GM21723 (cell line): ENCODE results near the gene JMJD8.

Source experiments
- ATAC-seq: cut with Tn5 transposase; IDR thresholded peaks from one replicate; pipeline ENCODE4 v1.9.1; 2021; ENCODE audit warnings: mild to moderate bottlenecking, moderate library complexity; ENCODE audit not compliant: unreplicated experiment

JMJD8 gene

DNA sequence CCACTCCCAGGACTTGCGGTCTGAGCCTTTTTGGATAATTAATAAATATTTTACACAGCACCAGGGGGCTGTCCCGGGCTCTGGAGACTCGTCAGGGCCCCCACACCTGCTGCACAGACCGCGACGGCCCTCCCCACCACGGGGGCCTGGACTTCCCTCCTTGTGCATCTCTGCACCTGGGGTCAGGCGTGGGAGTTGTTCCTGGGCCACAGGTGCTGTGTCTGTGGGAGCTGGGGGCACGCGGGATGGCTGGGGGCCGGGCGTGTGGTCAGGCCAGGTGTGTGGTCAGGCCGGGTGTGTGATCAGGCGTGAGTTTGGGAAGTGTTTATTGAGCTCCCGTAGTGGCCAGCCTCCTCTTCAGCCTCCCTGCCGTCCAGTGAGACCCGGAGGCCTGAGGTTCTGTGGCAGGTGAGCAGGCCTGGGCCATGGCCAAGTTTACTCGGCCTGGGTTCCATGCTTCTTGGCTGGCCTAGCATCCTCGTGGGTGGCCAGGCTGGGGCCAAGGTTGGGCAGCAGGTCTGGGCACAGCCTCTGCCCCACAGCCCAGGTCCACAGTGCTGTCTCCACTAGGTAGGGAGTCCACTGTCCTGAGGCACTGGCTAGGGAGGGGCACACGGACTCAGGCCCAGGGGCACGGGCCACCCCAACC lies 5.8 kb downstream of the JMJD8 start:
- no peak for ATAC-seq

DNA sequence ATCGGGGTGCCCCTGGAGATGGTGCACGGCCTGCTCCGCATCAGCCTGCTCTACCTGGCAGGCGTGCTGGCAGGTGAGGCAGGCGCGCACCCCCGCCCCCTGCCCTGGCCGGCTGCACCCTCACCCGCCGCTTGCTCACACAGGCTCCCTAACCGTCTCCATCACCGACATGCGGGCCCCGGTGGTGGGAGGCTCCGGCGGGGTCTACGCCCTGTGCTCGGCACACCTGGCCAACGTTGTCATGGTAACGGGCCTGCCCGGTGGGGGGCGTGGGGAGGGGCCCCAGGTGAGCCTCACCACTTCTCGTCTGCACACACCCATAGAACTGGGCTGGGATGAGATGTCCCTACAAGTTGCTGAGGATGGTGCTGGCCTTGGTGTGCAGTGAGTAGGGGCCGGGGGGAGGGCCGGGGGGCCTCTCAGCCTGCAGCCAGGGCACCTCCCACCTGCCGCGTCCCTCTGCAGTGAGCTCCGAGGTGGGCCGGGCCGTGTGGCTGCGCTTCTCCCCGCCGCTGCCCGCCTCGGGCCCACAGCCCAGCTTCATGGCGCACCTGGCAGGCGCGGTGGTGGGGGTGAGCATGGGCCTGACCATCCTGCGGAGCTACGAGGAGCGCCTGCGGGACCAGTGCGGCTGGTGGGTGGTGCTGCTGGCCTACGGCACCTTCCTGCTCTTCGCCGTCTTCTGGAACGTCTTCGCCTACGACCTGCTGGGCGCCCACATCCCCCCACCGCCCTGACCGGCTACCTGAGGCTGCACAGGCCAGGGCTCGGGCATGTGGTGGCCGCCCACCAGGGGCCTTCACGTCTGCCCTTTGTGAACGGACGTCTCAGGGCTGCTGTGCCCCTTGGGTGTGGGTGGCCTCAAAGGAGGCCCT lies 6.6 kb downstream of the JMJD8 start:
- ATAC-seq: no peak

DNA sequence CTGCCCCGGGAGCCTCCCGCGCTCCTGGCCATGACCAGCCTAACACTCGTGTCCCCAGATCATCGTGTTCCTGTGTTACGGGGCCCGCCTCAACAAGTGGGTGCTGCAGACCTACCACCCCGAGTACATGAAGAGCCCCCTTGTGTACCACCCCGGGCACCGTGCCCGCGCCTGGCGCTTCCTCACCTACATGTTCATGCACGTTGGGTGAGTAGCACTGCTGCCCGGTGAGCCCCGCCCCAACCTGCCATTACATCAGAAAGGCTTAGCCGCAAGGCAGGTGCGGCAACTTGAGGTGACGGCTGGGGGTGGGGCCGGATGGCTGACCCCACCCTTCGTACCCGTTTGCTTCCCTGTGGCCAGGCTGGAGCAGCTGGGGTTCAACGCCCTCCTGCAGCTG lies 7.2 kb downstream of the JMJD8 start:
- no peak for ATAC-seq

DNA sequence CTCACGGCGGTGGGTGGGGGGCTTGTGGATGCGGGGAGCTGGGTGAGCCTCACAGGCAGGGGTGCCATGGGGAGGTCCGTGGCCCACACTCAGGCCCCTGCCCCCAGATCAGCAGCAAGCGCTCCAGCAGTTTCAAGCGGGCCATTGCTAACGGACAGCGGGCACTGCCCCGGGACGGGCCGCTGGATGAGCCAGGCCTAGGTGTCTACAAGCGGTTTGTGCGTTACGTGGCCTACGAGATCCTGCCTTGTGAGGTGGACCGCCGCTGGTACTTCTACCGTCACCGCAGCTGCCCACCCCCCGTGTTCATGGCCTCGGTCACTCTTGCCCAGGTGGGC lies 7.6 kb downstream of the JMJD8 start:
- ATAC-seq: no peak

DNA sequence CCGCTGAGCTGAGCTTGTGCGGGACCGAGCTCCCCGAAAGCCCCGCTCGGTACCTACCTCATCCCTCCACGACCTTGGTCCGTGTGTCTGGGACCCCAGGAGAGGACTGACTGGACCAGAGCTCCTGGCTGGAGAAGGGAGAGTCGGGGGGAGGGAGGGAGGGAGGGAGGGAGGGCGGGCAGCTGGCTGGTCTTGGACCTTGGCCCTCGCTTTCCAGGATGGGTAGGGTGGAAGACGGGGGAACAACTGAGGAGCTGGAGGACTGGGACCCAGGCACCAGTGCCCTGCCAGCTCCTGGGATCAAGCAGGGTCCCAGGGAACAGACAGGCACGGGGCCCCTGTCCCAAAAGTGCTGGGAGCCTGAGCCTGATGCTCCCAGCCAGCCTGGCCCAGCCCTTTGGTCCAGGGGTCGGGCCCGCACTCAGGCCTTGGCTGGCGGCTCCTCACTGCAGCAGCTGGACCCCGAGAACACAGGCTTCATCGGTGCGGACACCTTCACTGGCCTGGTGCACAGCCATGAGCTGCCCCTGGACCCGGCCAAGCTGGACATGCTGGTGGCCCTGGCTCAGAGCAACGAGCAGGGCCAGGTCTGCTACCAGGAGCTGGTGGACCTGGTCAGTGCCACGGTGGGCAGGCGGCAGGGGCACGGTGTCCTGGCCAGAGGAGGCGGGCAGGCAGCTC lies 8.1 kb downstream of the JMJD8 start:
- no peak for ATAC-seq

DNA sequence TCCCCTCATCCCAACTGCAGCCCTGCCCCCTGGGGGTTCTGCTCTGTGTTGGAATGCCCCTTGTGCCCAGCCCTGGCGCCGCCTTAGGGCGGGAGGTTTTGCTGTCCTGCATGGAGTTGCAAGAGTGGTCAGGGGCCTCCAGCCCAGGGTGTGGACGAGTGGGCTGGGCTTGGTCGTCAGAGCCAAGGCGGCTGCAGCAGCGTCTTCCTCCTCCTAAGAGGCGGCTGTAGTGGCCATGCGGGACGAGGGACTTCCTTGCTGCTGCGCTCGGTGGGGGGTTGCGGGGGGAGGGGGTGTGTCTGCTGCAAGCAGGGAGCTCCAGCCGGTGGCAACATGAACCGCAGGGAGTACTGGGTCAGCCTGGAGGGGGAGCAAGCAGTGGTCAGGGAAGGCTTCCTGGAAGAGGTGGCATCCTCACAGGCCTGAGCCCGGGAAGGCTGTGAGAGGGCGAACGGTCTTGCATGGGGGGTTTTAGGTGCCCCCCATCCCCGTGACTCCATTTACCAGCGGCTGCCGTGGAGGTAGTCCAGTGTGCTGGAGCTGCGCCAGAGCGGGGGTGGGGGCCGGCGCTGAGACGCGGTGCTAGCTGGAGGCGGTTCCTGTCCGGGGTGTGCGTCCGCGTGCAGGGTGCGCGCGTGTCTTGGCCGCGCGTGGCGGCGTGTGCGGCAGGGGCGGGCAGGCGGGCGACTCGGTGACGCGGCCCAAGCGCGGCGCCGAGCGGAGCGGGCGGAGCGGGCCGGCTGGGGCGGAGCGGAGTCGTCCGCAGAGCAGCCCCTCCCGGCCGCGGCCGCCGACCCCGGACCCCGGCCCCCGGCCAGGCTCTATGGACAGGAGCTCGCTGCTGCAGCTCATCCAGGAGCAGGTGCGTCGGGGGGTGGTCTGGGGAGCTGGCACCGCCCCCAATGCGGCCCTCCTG lies 8.9 kb downstream of the JMJD8 start, which contains the start of gene RHBDL1:
Gene RHBDL1, plus strand, starts transcription at position 704 of the 916 bp plus-strand sequence. Its CDS starts 120 bp downstream, at position 824.
- no peak for ATAC-seq

DNA sequence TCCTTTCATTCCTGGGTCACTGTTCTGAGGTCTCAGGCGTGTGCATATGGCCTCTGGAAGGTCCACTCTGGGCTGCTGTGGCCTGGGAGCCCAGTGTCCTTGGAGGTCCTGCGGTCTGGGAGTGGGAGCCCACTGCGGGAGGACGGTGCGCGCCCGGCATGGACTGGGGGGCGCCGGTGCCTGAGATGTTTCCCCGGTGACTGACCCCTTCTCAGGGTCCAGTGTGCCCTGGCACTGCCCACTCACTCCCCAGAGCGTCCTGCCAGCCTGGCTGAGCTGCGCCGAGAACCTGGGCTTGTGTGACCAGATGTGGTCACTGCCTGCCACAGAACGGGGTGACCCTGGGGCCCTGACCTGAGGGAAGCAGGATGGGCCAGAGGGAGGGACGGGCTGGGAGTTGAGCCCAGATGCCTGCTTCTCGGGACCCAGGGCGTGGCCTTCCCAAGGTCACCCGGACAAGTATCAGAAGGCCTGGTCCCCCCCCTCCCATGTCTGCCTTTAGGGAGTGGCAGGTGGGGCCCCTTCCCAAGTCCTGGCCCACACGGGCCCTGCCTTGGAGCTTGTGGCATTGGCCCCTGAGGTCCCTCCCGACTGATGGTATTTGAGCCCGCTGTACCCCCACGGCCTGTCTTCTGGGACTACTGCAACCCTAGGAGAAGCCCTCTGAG lies 9.8 kb downstream of the JMJD8 start:
- no peak for ATAC-seq

DNA sequence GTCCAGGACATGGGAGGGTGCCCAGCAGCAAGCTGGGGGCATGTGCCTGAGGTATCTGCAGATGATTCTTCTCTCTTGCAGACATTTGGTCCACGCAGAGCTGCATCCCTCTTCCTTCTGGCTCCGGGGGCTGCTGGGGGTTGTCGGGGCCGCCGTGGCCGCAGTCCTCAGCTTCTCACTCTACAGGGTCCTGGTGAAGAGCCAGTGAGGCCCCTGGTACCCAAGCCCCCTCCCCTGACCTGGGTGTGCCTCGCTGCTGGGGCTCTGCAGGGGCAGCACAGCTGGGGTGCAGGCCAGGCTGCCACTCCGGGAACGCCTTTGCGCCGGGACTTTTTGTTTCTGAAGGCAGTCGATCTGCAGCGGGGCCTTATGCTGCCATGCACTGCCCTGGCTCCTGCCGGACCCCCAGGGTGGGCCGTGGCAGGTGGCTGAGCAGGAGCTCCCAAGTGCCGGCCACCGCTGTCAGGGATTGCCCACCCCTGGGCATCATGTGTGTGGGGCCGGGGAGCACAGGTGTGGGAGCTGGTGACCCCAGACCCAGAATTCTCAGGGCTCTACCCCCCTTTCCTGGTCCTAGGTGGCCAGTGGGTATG lies 10.6 kb downstream of the JMJD8 start:
- no peak for ATAC-seq

DNA sequence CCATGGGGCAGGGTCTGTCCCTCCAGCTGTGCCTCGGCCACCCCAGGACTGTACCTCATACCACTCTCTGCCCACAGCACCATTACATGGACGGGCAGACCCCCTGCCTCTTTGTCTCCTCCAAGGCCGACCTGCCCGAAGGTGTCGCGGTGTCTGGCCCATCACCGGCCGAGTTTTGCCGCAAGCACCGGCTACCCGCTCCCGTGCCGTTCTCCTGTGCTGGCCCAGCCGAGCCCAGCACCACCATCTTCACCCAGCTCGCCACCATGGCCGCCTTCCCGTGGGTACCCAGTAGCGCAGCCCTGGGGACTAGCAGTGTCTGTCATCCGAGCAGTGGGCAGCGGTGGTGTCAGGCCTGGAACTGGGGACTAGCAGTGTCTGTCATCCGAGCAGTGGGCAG lies 11.3 kb downstream of the JMJD8 start:
- ATAC-seq: no peak

DNA sequence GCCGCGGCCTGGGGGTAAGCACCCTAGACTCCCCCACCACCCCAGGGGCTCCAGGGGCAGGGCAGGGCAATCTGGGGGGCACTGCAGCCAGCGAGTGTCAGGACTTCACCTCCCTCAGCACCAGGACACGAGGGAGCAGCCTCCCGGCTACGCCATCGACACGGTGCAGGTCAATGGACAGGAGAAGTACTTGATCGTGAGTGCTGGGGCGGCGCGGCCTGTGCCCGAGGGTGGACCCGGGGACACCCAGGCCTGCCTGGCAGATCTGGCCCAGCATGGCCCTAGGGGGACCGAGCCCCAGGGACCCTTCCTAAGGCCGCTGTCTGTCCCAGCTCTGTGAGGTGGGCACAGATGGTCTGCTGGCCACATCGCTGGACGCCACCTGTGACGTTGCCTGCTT lies 11.8 kb downstream of the JMJD8 start:
- ATAC-seq: no peak

DNA sequence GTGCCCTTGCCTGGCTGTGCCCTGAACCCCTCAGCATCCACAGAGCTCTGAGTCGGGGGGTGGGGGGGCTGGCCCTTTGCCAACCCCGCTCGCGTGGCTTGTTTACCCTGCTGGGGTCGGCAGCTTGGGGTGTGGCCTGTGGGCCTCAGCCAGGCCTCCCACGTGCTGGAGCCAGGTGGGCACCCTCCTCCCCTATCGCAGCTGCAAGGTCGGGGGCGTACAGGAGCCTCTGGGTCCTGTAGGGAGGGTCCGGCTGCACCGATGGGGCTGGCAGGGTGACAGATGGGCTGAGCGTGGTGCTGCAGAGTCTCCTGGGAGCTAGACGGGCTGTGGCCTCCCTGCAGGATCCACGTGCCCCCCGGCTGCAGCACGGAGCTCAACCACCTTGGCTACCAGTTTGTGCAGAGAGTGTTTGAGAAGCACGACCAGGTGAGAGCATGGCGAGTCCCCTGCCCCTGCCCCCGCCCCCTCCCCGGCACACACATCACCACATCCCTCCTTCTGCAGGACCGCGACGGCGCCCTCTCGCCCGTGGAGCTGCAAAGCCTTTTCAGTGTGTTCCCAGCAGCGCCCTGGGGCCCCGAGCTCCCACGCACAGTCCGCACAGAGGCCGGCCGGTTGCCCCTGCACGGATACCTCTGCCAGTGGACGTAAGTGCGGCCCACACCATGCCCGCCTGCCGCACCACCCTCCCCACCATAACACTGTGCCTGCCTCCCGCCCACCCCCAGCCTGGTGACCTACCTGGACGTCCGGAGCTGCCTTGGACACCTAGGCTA lies 12.6 kb downstream of the JMJD8 start:
- ATAC-seq: no peak

DNA sequence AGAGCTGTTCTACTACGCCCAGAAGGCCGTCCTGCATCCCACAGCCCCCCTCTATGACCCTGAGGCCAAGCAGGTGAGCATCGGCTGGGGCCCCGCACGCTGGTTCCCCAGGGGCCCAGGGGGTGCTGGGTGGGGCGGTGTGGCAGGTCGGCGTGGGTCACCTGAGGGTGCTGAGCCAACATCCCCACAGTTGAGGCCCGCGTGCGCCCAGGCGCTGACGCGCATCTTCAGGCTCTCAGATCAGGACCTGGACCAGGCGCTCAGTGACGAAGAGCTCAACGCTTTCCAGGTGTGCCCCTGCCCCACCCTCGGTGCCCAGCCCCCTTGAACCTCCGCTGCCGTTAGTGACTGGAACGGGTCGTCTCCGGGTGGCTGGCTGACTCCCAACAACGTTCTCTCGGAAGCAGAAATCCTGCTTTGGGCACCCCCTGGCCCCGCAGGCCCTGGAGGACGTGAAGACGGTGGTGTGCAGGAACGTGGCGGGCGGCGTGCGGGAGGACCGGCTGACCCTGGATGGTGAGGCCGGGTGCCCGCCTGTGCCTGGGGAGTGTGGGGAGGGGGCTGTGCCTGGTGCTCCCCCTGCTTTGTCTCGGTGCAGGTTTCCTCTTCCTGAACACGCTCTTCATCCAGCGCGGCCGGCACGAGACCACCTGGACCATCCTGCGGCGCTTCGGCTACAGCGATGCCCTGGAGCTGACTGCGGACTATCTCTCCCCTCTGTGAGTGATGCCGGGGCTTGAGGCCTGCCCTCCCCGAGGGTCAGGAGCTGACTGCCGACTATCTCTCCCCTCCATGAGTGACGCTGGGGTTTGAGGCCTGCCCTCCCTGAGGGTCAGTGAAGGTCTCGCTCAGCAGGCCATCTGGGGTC lies 13.4 kb downstream of the JMJD8 start:
- ATAC-seq: no peak

DNA sequence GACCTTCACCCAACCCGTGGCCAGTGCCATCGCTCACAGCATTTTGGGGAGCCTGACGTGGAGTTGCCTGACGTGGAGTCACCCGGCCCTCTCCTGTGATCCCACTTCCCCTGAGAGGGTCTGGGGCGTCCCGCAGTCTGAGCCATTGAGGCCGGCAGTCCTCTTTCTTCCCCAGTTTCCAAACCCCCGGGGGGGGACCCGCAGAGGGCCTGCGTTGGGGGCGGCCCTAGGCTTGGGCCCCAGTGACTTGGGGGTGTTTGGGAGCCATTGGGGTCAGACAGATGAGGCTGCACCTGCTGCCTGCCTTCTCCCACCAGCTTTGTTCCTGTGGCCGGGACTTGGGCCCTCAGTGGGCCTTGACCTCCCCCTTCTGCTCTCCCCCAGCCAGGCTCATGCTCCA lies 14.5 kb downstream of the JMJD8 start:
- ATAC-seq: no peak

DNA sequence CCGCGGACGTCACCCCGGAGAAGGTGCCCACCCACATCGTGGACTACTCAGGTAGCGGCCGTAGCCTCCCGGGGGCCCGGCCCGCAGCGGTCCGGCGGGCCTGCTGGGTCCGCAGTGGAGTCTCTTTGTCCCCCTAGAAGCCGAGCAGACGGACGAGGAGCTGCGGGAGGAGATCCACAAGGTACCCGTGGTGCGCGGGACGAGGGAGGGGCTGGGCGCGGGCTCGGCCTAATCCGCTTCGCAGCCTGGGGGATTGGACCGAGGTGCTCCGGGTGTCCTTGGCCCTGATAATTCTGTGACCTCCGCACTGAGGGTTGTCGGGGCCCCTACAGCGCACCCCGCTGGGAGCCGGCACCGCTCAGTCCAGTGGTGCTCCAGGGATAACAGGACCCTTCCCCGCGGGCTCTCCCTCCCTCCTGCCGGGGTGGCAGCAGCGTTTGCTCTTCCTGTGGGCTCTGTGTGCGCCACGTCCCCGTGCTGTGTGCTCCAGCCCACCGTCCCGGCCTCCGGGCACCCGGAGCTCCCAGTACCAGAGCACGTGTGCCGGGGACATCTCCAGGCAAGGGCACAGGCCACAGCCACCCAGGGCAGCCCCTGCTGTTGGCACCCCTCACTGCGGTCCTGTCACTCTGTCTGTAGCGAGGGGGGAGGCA lies 15.5 kb downstream of the JMJD8 start:
- no peak for ATAC-seq

DNA sequence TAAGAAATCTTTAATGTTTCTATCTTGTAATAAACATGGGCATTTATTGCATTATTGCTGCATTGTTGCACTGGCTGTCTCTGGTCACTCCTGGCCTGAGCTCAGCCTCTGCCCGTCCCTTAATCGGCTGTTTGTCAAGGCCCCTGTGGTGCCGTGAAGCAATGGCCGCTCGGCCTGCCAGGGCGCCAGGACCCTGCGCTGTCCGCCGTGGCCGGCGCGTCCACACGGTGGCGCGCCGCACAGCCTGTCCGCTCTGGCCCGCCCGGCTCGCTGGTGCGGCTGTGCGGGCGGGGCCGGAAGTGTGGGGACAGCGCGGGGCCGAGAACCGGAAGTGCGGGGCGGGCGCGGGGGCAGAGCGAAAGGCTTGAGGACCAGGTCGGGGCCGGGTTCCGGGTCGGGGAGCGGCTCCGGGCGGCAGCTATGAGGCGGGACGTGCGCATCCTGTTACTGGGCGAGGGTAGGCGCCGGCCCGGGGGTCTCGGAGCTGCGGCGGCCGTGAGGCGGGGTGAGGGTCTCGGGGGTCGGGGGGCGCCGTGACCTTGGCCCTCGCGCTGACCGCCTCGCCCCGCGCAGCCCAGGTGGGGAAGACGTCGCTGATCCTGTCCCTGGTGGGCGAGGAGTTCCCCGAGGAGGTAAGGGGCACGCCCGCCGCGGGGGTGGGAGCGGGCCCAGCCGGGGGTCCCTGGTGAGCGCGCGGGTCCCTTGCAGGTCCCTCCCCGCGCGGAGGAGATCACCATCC lies 16.2 kb downstream of the JMJD8 start, which contains the start of gene RHOT2:
Gene RHOT2, plus strand, starts transcription at position 353 of the 739 bp plus-strand sequence. Its CDS starts 68 bp downstream, at position 421.
- peak; percentile 75 for ATAC-seq

DNA sequence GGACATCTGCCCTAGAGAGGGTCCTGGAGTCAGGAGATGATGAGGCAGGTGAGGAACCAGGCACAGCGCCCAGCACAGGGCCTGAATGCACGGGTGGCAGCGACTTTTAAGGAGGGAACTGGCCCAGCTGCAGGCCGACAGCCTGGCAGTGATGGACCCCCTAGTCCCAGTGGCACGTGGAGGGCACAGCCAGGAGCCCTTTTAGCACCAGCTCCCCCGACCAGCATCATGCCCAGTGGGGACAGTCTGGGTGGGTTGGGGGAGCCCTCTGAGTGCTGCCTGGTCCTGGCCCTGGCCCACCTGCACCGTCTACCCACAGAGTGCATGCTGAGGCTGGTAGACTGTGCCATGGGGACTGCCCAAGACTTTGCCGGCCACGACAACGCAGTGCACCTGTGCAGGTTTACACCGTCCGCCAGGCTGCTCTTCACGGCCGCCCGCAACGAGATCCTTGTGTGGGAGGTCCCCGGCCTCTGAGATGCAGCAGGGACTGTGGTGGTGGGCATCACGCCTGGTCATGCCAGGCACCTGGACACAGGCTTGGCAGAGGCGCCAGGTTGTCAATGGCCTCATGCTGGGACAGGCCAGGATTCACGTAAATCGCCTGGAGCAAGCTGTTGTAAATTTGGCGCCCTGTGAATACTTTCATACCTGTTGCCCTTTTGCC lies 16.9 kb downstream of the JMJD8 start:
- no peak for ATAC-seq
